GM10248 (cell line): Measurements from ENCODE around the gene FOLR1.

Source experiments
- CTCF ChIA-PET: fragments of 300-600 bp; sonication (Branson Sonifier 250); formaldehyde crosslinking; extraction: SDS; loops from one replicate; lab custom pipeline; 2021; ENCODE audit warnings: antibody characterized with exemption; lab: Yijun Ruan, JAX
- POLR2A ChIA-PET: fragments of 350-650 bp; sonication (Branson Sonifier 250); formaldehyde crosslinking; extraction: SDS; loops from one replicate; lab custom pipeline; 2020; ENCODE audit warnings: antibody characterized with exemption; lab: Yijun Ruan, JAX
- DNase-seq: peaks from one replicate; pipeline ENCODE4 v3.0.0; 2012; ENCODE audit errors: extremely low spot score
- TF ChIP-seq, protein P1 (sequence below): IDR thresholded peaks from 2 replicates; pipeline ENCODE4 v1.5.1; 2012; ENCODE audit warnings: mild to moderate bottlenecking, low read depth; ENCODE audit errors: extremely low read depth, missing control alignments, control extremely low read depth

Gene FOLR1

GRCh38 chr11:72240461-72241290, 48.7 kb downstream of the FOLR1 start:
- POLR2A ChIA-PET, result interaction anchor here (0.6 kb wide), 1 partner anchor 148 kb away, joined by 3 read pairs; no protein-coding TSS in a partner anchor
- DNase-seq, result peak; percentile 46
- CTCF ChIA-PET, result interaction anchor here (0.8 to 1.5 kb wide), 5 partner anchors 8 to 191 kb away, joined by 3 to 11 read pairs (median 4); no protein-coding TSS in a partner anchor
- TF ChIP-seq, protein P1, sequence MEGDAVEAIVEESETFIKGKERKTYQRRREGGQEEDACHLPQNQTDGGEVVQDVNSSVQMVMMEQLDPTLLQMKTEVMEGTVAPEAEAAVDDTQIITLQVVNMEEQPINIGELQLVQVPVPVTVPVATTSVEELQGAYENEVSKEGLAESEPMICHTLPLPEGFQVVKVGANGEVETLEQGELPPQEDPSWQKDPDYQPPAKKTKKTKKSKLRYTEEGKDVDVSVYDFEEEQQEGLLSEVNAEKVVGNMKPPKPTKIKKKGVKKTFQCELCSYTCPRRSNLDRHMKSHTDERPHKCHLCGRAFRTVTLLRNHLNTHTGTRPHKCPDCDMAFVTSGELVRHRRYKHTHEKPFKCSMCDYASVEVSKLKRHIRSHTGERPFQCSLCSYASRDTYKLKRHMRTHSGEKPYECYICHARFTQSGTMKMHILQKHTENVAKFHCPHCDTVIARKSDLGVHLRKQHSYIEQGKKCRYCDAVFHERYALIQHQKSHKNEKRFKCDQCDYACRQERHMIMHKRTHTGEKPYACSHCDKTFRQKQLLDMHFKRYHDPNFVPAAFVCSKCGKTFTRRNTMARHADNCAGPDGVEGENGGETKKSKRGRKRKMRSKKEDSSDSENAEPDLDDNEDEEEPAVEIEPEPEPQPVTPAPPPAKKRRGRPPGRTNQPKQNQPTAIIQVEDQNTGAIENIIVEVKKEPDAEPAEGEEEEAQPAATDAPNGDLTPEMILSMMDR, result no peak

DNA sequence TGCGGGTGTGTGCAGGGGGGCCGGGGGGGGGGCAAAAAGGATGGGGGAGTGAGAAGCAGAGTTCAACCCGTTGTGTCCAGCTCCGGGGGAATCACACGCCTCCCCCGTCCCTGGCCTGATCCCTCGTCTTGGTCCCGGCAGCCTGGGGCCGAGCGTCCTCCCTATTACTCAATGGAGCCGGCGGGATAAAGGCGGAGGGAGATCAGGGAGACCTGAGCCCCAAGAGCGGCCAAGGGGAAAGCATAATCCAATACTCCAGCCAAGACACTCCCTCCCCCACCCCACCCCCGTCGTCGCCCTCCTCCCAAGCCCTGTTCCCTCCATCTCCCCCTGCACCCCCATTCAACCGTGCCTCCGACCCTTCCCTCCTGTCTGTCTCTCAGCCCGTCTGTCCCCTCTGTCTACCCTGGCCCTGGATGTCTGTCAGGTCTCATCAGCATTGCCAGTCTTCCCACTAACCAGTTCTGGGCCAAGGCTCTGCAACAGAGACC, 49.4 kb downstream of the FOLR1 start:
- DNase-seq, result no peak
- CTCF ChIA-PET, result interaction anchor here (1.1 to 1.5 kb wide), 4 partner anchors 20 to 190 kb away, joined by 3 to 11 read pairs (median 4); no protein-coding TSS in a partner anchor
- TF ChIP-seq, protein P1, result no peak
- POLR2A ChIA-PET, result interaction anchor here (0.6 kb wide), 1 partner anchor 147 kb away, joined by 3 read pairs; no protein-coding TSS in a partner anchor

DNA sequence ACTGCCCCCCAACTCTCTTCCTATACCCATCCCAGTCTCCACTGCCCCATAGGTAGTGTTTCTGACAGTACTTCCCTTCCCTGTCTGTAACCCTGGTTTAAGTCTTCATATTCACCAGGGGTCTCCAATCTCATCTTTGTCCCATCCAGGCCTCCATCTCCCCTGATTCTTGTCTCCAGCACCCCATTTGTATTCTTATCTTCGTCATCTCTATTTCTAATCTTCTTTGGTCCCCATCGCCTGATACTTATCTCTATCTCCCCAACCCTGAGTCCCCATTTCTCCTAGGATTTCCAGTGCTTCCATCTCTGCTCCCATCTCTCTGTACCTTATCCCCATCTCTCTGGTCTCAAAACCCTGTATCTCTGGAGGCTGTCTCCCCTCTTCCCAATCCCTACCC, 50.2 kb downstream of the FOLR1 start:
- no peak for DNase-seq
- ChIA-PET POLR2A (interaction anchor here (0.6 kb wide), 1 partner anchor 251 kb away, joined by 3 read pairs; no protein-coding TSS in a partner anchor), CTCF (no interaction called here)
- TF ChIP-seq, protein P1, result no peak

- ChIA-PET POLR2A (no interaction called here), CTCF (no interaction called here)
- DNase-seq, result no peak
- TF ChIP-seq, protein P1, result no peak
These were observed 51.5 kb downstream of the FOLR1 start for GRCh38 chr11:72243173-72244059.

DNA sequence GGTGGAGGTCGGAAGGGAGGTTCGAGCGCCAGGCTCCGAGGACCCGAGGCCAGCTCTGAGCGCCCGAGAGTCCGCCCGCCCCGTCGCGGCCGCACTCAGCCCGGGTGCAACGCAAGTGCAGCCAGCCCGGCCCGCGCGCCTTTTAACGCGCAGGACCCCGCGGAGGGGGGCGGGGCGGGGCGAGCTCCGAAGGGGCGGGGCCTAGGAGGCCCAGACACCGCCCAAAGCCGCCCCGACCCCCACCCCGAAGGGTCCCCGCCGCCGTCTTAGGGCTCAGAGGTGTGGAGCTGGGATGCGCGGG, 52.1 kb downstream of the FOLR1 start, which contains the start of gene PHOX2A:
TSS of gene PHOX2A (minus strand) at position 117 of the 301 bp plus-strand sequence. CDS start 172 bp downstream, outside the sequence.
- DNase-seq, result no peak
- POLR2A ChIA-PET, result no interaction called here
- CTCF ChIA-PET, result no interaction called here
- TF ChIP-seq, protein P1, result no peak
